ENCODE results near the gene GLI2.

GRCh38 chr2:120697471-120697870 lies 38.2 kb upstream of the GLI2 start:
- TF ChIP-seq ZNF37A (tag by site-specific recombination; IDR thresholded peaks at IDR 0.05) (no peak), ZNF501 (tag by site-specific recombination; IDR thresholded peaks at IDR 0.05) (no peak), ZNF350 (tag by site-specific recombination; IDR thresholded peaks at IDR 0.05) (no peak), ZNF558 (tag by site-specific recombination; IDR thresholded peaks at IDR 0.05) (no peak), ZNF830 (tag by site-specific recombination; IDR thresholded peaks at IDR 0.05; ENCODE audit: low read depth) (no peak), ZBTB1 (tag by site-specific recombination; IDR thresholded peaks at IDR 0.05) (no peak)
- TF ChIP-seq, protein P1, sequence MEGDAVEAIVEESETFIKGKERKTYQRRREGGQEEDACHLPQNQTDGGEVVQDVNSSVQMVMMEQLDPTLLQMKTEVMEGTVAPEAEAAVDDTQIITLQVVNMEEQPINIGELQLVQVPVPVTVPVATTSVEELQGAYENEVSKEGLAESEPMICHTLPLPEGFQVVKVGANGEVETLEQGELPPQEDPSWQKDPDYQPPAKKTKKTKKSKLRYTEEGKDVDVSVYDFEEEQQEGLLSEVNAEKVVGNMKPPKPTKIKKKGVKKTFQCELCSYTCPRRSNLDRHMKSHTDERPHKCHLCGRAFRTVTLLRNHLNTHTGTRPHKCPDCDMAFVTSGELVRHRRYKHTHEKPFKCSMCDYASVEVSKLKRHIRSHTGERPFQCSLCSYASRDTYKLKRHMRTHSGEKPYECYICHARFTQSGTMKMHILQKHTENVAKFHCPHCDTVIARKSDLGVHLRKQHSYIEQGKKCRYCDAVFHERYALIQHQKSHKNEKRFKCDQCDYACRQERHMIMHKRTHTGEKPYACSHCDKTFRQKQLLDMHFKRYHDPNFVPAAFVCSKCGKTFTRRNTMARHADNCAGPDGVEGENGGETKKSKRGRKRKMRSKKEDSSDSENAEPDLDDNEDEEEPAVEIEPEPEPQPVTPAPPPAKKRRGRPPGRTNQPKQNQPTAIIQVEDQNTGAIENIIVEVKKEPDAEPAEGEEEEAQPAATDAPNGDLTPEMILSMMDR (tag by site-specific recombination; IDR thresholded peaks at IDR 0.05) = no peak
- TF ChIP-seq, protein P2, sequence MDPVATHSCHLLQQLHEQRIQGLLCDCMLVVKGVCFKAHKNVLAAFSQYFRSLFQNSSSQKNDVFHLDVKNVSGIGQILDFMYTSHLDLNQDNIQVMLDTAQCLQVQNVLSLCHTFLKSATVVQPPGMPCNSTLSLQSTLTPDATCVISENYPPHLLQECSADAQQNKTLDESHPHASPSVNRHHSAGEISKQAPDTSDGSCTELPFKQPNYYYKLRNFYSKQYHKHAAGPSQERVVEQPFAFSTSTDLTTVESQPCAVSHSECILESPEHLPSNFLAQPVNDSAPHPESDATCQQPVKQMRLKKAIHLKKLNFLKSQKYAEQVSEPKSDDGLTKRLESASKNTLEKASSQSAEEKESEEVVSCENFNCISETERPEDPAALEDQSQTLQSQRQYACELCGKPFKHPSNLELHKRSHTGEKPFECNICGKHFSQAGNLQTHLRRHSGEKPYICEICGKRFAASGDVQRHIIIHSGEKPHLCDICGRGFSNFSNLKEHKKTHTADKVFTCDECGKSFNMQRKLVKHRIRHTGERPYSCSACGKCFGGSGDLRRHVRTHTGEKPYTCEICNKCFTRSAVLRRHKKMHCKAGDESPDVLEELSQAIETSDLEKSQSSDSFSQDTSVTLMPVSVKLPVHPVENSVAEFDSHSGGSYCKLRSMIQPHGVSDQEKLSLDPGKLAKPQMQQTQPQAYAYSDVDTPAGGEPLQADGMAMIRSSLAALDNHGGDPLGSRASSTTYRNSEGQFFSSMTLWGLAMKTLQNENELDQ (tag by site-specific recombination; IDR thresholded peaks at IDR 0.05; ENCODE audit: low read depth) = no peak
